Liver (tissue), 3 donors: ENCODE data around the gene CMPK1.

ENCODE experiments used
- ATF3 ChIP-seq: IDR thresholded peaks from 2 replicates; pipeline ENCODE4 v1.6.1; 2016; ENCODE audit warnings: antibody characterized with exemption
- CTCF ChIP-seq: fragments of 150-350 bp; IDR thresholded peaks from 2 replicates; pipeline ENCODE4 v1.5.1; 2017; ENCODE audit warnings: improper control_type of control experiment, low read depth, low read length; ENCODE audit not compliant: missing input control
- JUND ChIP-seq, 2 donors: IDR thresholded peaks; 2 replicates each; pipeline ENCODE4 v1.6.1; 2016; ENCODE audit warnings: antibody characterized with exemption in 2 of 2
- MAX ChIP-seq: IDR thresholded peaks from 2 replicates; pipeline ENCODE4 v1.6.1; 2016; ENCODE audit warnings: antibody characterized with exemption
- RAD21 ChIP-seq, 2 donors: IDR thresholded peaks; 2 replicates each; pipeline ENCODE4 v1.6.1; 2016; ENCODE audit warnings: antibody characterized with exemption in 2 of 2, mild to moderate bottlenecking in 2 of 2
- RXRA ChIP-seq, 2 donors: IDR thresholded peaks; 2 replicates each; pipeline ENCODE4 v1.6.1; 2017 to 2018; ENCODE audit warnings: antibody characterized with exemption in 2 of 2, mild to moderate bottlenecking in 1 of 2
- SP1 ChIP-seq: IDR thresholded peaks from 2 replicates; pipeline ENCODE4 v1.6.1; 2018; ENCODE audit warnings: antibody characterized with exemption, mild to moderate bottlenecking
- YY1 ChIP-seq: IDR thresholded peaks from 2 replicates; pipeline ENCODE4 v1.6.1; 2016; ENCODE audit warnings: antibody characterized with exemption, mild to moderate bottlenecking
- TF ChIP-seq, protein P1 (sequence below): IDR thresholded peaks from 2 replicates; pipeline ENCODE4 v1.6.1; 2016; ENCODE audit warnings: antibody characterized with exemption, mild to moderate bottlenecking
- donor health status: healthy.
- donor health status: healthy.

DNA sequence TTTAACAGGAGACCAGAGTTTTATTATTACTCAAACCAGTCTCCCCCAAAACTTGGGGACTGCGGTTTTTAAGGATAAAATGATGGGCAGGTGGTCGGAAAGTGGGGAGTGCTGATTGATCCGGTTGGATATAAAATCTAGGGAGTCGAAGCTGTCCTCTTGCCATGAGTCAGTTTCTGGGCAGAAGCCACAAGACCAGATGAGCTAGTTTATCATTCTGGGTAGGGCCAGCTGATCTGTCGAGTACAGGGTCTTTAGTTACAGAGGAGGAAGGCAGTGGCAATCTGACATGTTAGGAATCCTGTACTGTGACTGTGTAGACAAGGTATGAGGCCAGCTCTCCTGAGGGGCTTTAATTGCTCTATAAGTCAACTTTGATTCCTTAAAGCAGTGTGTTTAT is 59.6 kb downstream of the CMPK1 start:
- TF ChIP-seq CTCF = no peak
- no peak for TF ChIP-seq YY1
- no peak for TF ChIP-seq MAX
- TF ChIP-seq JUND (IDR thresholded peaks at IDR 0.05) = no peak
- no peak for TF ChIP-seq RAD21 (IDR thresholded peaks at IDR 0.05)
- no peak for TF ChIP-seq ATF3
- TF ChIP-seq, protein P1, sequence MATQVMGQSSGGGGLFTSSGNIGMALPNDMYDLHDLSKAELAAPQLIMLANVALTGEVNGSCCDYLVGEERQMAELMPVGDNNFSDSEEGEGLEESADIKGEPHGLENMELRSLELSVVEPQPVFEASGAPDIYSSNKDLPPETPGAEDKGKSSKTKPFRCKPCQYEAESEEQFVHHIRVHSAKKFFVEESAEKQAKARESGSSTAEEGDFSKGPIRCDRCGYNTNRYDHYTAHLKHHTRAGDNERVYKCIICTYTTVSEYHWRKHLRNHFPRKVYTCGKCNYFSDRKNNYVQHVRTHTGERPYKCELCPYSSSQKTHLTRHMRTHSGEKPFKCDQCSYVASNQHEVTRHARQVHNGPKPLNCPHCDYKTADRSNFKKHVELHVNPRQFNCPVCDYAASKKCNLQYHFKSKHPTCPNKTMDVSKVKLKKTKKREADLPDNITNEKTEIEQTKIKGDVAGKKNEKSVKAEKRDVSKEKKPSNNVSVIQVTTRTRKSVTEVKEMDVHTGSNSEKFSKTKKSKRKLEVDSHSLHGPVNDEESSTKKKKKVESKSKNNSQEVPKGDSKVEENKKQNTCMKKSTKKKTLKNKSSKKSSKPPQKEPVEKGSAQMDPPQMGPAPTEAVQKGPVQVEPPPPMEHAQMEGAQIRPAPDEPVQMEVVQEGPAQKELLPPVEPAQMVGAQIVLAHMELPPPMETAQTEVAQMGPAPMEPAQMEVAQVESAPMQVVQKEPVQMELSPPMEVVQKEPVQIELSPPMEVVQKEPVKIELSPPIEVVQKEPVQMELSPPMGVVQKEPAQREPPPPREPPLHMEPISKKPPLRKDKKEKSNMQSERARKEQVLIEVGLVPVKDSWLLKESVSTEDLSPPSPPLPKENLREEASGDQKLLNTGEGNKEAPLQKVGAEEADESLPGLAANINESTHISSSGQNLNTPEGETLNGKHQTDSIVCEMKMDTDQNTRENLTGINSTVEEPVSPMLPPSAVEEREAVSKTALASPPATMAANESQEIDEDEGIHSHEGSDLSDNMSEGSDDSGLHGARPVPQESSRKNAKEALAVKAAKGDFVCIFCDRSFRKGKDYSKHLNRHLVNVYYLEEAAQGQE = no peak
- no peak for TF ChIP-seq SP1
- TF ChIP-seq RXRA (IDR thresholded peaks at IDR 0.05) = no peak
